PC-9 (cell line): Measurements from ENCODE around the gene WDFY3.

Experiments used
- EZH2 ChIP-seq: fragments of 200-600 bp; sonication (generic); IDR thresholded peaks from 2 replicates; pipeline ENCODE4 v1.8.0; 2017; ENCODE audit warnings: antibody characterized with exemption, low read depth
- TF ChIP-seq, protein P1 (sequence below): fragments of 200-600 bp; sonication (generic); conservative IDR thresholded peaks from 2 replicates; pipeline ENCODE4 v1.6.1; 2017; ENCODE audit warnings: mixed run types, antibody characterized with exemption, mild to moderate bottlenecking, moderate library complexity

DNA sequence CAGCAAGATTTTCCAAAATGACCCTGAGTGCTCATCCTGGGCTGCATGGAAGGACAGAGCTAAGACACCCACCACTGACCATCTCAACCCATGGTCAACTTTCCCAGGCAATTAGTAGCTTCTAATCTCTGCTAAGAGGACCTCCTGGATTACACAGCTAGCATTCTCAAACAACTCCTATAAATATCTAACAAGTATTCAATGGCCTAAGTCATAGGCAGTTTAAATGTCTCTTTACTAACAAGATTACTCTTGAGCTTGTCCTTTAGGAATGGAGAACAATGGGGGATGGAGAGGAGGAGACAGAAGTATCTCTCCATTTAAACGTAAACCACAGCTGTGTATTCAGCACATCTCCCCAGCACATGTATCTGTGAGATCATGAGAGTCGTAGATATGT is 118.1 kb downstream of the WDFY3 start:
- TF ChIP-seq, protein P1, sequence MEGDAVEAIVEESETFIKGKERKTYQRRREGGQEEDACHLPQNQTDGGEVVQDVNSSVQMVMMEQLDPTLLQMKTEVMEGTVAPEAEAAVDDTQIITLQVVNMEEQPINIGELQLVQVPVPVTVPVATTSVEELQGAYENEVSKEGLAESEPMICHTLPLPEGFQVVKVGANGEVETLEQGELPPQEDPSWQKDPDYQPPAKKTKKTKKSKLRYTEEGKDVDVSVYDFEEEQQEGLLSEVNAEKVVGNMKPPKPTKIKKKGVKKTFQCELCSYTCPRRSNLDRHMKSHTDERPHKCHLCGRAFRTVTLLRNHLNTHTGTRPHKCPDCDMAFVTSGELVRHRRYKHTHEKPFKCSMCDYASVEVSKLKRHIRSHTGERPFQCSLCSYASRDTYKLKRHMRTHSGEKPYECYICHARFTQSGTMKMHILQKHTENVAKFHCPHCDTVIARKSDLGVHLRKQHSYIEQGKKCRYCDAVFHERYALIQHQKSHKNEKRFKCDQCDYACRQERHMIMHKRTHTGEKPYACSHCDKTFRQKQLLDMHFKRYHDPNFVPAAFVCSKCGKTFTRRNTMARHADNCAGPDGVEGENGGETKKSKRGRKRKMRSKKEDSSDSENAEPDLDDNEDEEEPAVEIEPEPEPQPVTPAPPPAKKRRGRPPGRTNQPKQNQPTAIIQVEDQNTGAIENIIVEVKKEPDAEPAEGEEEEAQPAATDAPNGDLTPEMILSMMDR: no peak
- no peak for TF ChIP-seq EZH2
